Kidney capillary endothelial cell (primary cell): ENCODE data around the gene BLMH.

Experiments
- DNase-seq: peaks from one replicate; pipeline ENCODE4 v3.0.0-alpha.2; 2018; ENCODE audit warnings: low spot score

BLMH gene, protein sequence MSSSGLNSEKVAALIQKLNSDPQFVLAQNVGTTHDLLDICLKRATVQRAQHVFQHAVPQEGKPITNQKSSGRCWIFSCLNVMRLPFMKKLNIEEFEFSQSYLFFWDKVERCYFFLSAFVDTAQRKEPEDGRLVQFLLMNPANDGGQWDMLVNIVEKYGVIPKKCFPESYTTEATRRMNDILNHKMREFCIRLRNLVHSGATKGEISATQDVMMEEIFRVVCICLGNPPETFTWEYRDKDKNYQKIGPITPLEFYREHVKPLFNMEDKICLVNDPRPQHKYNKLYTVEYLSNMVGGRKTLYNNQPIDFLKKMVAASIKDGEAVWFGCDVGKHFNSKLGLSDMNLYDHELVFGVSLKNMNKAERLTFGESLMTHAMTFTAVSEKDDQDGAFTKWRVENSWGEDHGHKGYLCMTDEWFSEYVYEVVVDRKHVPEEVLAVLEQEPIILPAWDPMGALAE

DNA sequence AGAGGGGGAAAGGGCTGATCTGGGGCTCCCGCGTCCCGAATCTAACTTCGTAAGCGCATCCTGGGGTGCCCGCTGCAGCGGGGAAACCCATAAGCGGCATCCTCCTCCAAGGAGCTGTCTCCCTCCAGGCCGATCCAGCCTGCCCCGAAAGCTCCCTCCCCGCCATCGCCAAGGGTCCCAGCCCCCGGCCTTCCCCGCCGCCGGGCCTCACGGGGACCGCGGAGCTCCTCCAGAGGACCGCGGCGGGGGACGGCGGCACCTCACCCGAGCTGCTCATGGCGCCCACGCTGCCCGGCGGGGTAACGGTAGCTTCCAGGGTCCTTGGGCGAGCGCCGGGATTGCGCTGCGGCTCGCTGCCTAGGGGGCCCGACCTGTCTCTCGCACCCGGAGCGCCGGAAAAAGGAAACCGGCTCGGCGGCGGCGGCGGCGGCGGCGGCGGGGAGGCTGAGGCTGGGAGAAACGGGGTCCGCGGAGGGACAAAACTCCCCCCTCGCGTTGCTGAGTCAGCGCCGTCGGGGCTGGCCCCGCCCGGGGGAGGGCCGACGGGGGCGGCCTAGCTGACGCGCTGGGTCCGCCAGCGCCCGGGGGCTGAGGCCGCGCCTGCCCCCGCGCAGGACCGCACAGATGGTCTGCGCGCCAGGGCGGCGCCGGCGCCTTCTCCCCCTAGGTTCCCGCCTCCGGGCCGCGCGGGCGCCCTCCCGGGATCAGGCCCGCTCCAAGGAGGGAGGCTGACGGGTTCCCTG is at the start of gene BLMH:
BLMH (minus strand) TSS at position 402 of the 743 bp plus-strand sequence; CDS start at position 277, 125 bp downstream.
- DNase-seq = peak; percentile 80

DNA sequence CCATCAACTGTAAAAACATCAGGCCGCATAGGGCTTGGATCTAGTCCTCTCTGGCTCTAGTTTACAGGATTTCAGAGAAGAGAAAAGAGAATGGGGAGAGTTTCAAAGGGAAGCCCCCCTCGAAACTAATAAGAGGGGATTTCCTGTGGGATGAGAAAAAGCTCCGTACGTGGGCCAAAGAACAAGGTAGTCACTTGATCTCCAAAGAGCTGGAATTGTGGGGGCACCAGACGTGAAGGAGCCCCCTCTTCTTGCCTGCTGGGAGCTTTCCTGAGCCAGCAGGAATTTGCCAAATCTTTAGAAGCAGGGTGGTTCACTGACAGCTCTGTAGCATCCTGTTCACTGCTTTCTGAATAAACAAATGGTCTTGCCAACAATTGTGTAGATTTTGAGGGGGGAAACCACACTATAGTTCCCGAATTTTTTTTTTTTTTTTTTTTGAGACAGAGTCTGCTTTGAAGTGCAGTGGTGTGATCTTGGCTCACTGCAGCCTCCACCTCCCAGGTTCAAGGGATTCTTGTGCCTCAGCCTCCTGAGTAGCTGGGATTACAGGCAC is 49.1 kb upstream of the BLMH start:
- no peak for DNase-seq

DNA sequence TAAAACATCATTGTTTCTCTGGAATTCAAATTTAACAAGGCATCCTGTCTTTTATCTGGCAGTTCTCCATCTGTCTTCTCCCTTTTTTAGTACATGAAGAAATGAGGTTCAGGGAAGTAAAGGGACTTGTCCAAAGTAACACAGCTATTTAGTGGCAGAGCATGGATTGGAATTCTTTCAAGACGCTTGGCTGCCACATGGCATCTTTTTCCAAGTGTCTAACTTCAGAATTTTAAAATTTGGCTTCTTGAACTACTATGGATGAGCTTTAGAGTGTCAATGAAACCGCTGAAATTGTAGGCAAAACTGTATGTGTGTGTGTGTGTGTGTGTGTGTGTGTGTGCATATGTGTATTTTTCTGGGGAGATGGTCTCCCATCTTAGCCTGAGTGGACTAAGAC is 47.3 kb upstream of the BLMH start:
- DNase-seq = no peak

DNA sequence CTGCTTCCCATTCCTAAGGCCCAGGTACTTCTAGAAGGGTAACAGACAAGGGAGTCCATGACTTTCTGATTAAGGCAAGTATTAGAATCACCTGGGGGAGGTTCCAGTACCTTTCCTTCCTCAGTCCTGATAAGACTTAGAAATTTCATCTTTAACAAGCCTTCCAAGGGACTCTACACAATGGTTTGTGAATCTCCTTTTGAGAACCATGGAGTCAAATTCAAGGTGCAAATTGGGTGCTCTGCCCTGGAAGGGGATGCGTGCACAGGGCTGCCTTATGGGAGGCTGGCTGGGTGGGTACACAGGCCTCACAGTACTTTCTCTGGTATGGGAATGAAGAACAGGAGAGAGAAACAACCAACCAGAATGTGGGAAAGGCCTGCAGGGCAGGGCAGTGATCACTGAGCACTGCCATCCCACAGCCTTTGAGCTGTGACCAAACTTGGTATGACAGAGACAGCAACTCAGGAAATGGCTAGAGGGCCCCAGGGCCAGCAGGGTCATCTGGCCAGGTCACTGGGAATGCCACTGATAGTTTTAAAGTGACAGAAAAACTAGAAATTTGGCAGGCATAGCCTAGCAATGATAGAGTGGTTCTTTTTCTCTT is 45.8 kb upstream of the BLMH start:
- no peak for DNase-seq

DNA sequence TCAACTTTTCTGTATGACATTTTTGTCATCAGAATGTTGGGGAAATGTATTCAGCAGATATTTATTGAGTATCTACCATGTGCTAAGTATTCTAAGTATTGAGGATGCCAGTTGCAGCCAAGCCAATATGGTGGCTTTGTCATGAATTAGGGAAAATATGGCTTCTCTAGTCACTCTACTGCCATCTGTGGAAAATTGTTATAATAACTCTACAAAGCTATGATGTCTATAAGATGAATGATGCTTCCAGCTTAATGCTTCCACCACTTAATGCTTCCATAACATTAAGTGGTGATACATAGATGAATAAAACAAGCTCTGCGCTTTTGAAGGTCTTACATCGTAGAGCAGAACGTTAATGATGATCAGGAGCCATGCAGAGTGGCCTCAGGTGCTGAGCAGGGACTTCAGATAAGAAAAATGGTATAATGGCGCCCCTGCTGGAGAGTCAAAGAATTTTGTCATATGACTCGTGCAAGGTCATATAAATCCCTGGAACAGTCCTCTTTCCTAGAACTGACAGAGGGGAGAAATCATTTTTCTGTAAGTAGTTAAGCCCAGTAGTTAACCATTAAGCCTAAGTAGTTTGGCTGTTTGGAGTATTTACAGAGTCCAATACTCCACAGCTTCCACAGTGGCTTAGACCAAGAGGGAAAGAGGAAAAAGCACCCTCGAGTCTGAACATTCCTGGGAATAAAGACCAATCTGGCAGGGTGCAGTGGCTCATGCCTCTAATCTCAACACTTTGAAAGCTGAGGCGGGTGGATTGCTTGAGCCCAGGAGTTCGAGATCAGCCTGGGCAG is 44.8 kb upstream of the BLMH start:
- DNase-seq = peak; percentile 66

DNA sequence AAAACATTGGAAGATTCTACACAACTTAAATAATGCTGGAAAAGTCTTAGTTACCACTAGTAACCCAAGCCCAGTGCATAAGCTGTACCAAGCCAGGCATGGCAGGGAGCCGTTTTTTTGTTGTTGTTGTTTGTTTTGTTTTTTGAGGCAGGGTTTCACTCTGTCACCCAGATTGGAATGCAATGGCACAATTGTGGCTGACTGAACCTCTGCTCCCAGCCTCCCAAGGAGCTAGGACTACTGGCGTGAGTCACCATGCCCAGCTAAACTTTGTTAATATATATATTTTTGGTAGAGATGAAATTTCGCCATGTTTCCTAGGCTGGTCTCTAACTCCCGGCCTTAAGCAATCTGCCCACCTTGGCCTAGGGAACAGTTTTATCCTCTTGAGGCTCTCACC is 42.7 kb upstream of the BLMH start:
- DNase-seq = no peak

DNA sequence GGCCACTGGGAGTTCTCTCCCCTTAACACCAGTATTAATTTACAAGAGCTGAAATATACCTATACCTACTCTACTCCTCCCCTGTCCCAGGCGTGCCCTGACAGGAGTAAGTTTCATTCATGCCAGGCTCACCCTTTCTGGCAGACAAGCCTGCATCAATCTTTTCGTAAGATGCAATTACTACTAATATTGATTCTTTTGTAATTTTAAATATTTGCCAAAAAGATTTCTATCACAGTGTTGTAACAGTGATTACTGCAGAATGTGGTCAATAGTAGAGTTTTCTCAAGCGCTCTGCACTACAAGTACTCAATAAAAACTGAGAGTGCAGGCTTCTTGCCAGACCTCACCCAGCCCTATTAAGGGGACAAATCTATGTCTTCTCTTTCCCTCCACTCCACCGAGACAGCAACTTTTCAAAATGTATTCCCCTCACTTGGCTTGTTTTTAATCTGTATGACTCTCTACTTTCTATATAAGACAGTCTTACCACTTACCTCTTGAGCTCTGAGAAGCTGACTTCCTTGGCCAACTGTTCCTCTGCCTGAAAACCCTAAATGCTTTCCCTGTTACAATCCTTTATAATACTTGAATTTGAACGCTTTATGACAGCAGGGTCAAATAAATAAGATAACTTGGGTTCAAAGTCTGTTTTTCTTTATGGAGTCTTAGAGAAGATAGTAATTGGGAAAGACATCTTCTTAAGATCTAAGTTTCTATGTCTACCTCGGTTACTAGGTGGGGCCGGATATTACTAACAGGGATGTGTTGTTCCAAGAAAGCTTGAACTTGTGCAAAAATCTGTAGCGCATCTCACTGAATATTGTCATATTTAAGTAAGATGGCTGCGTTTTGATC is 42.0 kb upstream of the BLMH start, which contains the start of gene TMIGD1:
TMIGD1 (minus strand) TSS at position 555 of the 858 bp plus-strand sequence. CDS start 1,924 bp downstream, outside the sequence.
- no peak for DNase-seq

DNA sequence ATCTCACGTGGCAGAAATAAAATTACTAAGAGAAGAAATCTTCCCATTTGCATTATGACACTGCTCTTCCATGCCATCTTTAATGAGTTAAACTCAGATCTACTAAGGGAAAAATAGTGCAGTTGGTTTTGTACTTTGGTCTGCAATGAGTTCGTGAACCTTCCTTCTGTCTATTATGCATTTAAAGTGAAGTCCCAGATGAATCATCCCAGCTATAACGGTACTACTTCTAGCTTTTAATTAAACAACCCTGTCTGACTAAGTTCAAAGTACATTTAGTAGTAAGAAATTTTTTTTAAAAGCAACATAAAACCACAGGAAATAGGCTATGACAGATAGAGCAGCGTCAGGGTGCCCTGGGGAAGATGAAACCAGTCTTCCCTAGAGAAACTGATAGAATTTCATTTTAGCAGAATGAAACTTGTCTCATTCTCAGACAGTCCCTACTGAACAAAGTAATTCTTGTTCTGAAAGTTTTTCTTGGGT is 40.4 kb upstream of the BLMH start:
- no peak for DNase-seq

DNA sequence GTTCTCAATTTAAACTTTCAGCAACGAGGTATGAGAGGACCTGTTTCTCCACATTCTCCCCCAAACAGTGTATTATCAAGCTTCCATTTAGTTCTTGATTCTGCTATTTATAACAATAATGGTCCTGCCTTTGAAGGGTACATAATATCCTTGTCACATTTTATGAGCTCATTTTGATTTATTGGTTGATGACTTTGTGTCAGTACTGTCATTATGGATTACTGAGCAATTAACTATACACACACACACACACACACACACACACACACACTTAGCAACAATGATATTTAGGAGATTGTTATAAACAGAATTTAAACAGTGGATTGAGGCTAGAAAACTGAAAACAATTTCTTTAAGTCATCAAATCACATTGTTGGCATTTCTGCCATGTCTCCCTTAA is 35.1 kb upstream of the BLMH start:
- DNase-seq = no peak

DNA sequence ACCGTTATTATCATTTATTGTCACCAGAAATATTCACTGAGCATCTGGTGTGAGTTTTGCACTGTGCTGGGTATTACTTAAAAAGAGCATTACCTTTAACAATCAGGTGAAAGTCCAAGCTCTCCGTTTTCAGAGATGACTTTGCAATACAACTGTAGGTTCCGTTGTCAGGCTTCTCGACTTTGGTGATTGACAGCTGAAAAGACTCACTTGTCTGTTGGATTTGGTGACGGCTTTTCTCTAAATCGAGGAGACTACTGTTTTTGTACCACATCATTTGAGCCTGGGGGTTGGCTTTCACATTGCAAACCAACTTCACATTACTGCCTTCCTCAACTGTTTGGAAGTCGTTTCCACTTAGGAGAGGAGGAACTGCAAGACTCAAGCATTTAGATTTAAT is 33.0 kb upstream of the BLMH start:
- no peak for DNase-seq

DNA sequence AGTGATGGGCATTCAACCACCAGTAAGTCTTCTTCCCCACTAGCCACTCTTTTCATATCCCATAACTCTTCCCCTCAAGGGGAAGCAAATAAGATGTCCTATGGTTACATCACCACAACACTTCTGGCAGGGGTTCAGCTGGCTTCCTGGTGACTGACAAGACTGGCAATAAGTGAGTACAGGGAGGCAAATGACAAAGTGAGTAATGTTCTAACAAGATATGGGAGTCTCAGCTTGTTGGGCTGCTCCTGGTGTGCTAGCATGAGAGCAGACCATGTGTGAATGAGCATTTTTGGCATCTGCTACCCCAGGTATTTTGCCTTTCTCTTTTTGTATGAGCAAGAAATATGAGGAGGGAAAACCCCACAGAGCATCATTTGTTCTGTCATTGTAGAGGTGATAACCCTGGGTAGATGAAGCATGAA is 32.2 kb upstream of the BLMH start:
- DNase-seq = no peak

DNA sequence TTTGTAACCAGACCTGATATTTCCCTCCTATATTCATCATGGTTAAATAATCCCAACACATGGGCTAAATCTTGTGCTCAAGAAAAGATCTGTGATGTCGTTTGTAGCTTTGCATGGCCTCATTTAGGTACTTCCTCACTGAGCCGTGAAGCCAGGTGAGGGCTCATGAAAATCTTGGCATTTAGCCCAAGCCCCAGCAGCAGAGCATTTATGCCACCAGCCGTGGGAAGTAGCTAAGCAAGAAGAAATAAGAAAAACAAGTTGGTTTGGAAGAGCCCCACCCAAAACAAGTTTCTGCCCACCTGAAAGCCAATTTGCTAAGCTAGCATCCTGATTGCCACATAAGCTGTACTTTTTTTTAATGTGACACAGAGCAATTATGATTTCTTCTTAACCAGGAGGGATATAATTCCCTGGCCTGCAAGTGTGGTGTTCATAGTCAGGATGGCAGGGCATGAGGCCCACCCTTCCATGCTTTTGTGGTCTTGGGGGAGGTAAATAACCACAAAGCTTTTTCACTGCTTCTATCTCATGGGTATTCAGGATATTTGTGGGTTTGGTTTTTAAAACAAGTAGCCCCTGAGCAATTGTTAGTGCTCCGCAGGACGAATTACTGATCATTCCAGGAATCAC is 31.6 kb upstream of the BLMH start:
- no peak for DNase-seq

DNA sequence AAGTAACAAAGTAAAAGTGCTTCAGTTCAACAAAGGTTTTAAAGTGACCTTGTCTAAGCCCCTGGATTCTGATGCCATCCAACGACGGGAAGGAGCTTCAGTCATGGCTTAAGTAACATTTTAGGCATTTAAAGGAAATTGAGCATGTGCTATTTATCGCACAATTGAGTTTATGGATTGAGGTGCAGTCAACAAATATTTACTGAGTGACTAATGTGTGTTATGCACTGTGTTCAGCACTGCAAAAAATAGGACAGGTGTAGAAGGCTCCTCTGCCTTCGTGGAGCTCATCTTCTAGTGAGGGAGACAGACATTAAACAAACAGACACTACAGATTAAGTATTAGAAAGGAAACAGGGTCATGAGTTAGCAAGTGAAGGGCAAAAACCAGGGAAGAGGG is 29.6 kb upstream of the BLMH start:
- DNase-seq = no peak

DNA sequence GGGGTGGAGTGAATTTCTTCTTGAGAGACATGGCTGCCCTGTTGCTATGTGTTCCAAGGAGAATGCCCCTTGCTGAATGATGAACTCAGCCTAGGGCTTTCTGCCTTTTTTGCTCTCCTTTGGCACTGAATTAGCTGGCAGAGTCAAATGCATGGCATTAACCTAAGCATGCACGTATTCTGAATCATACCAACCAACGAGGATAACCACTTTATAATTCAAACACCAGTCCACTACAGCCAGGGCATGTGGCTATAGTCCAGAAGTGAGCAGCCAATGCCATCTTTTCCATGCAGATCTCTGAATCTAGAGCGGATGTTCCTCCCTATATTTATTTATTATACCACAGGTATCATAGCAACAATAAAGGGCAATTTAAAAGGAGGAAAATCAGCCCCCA is 26.4 kb upstream of the BLMH start:
- no peak for DNase-seq

DNA sequence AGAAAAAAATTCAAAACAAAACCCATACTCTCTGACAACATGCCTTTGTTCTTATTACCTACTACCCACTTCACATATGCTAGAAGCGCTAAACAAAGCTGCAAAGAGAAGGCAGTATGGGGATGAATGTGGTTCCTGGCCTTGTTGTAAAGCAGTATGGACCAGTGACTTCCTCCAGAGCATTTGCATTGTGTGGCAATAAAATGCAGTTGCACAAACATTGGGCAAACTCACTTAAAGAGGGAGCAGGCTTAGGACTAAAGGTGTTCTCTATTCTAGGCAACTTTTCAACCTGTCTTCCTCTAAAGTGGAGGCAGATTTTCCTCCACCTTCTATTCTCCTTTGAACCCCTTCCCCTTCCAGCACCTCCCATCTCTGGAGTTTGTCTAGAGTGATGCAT is 25.0 kb upstream of the BLMH start:
- no peak for DNase-seq

DNA sequence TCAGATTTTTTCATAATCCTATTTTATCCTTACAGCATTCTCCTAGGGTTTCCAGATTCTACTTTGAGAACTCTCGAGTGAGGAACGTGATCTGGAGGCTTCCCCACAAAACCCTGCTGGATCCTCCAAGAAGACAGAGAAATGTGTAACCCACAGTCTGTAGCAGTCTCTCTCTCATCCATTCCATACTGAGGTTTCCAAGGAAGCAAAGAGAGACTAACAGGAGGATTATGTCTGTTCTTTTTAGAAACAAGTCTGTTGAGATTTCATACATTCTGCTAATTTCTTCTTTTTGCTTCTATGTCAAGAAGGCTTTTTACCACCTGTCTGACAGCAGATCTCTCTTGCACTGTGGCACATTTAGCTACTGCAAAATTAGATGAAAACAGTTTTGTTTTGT is 23.4 kb upstream of the BLMH start:
- no peak for DNase-seq

DNA sequence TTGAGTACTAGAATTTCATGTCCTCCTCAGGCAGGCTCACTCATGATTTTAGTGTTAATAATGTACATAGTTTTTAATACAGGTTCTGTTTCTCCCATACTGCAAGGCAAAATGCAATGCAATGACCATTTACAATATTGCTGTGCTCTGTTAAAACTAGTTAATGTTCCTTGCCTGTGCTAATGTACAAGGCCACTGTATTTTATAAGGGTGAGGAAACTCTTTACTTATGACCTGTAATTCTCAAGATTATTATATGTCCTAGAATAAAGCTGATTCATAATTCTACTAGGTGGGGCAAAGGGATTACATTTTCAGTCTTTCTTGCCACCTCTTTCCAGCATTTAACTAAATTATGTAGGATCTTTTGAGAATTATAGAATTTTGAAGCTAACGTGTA is 22.7 kb upstream of the BLMH start:
- DNase-seq = no peak

DNA sequence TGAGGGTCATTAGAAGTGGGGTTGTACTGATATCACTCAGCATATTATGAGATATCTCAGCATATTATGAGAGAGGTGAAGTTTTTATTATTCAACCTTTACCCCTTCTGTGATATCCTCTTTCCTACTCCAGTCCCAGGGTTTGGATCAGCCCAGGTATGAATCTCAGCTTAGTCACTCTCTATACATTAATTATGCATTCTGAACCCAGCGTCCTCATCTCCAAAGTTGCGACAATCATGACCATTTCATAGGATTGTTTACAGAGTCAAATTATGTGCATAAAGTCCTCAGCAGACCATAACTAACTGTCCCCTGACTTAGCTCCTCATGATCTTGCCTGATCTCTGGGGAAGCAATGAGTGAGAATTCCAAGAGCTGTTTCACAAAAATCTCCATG is 20.5 kb upstream of the BLMH start:
- DNase-seq = no peak

DNA sequence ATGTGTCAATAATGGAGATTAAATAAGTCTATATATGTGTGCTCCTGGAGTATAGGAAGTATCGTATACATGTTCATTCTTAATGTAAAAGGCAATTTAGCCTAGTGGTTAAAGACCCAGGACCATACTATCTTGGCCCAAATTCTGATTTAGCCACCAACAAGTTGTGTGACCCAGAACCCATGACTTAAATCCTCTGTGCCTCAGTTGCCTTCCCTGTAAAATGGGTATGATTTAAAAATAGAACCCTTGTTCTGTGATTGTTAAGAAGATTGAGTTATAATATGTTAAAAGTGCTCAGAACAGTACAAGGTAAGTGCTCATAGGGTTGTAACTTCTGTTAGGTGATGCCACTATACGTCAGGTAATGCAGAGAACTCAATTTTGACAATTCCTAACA is 18.8 kb upstream of the BLMH start:
- DNase-seq = no peak

DNA sequence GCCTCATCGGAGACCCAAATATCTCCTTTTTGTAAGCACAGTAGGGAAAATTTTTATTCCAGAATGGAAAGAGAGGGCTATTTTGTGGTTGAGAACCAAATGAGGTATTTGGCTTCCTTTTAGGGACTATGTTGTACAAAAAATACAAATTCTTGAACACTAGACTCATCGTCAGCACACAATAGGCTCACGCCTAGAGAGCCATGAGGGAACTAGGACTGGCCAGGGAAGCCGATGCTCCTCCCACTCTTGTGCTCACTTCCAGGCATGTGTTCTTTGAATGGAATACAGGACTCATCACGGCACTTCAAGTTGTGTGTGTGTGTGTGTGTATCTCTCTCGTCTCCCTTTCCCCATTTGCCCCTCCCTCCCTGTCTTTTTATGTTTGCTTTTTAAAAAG is 17.8 kb upstream of the BLMH start:
- DNase-seq = no peak
